Measurements from ENCODE around the gene NUP37.
A peak's percentile ranks its signal among the peaks of the same experiment; 100 is the strongest.
"Not testable (repeated sequence)": the region's sequence is repeated elsewhere in the genome, so short reads cannot be mapped to it uniquely, and the experiment has no call there.

The NUP37 gene

GRCh38 chr12:102089228-102089835 lies 30.6 kb downstream of the NUP37 start:
- not testable (repeated sequence) for DNase-seq

- DNase-seq: no peak
Observed at GRCh38 chr12:102080842-102081241, 39.1 kb downstream of the NUP37 start.

GRCh38 chr12:102072092-102072491 lies 47.8 kb downstream of the NUP37 start:
- not testable (repeated sequence) for DNase-seq

- no peak for DNase-seq
Observed at GRCh38 chr12:102069707-102070106, 50.2 kb downstream of the NUP37 start.

GRCh38 chr12:102067574-102068258 lies 52.2 kb downstream of the NUP37 start:
- DNase-seq: no peak

GRCh38 chr12:102064476-102064875 lies 55.4 kb downstream of the NUP37 start:
- DNase-seq: no peak

GRCh38 chr12:102063069-102063468 lies 56.8 kb downstream of the NUP37 start:
- DNase-seq: no peak

- no peak for DNase-seq
Observed at GRCh38 chr12:102062419-102062806, 57.5 kb downstream of the NUP37 start.

GRCh38 chr12:102061560-102062418 lies 58.1 kb downstream of the NUP37 start, which contains the start of gene WASHC3:
TSS of gene WASHC3 (minus strand) at chr12:102061991. CDS start at chr12:102061962, 29 bp downstream.
- DNase-seq: peak; percentile 96

- DNase-seq: peak; percentile 36
Observed at GRCh38 chr12:102061096-102061559, 58.8 kb downstream of the NUP37 start.

- no peak for DNase-seq
Observed at GRCh38 chr12:102059343-102059742, 60.6 kb downstream of the NUP37 start.

- no peak for DNase-seq
Observed at GRCh38 chr12:102054345-102054744, 65.6 kb downstream of the NUP37 start.

GRCh38 chr12:102053062-102053349 lies 66.9 kb downstream of the NUP37 start:
- DNase-seq: no peak

GRCh38 chr12:102052192-102053061 lies 67.5 kb downstream of the NUP37 start:
- no peak for DNase-seq

- no peak for DNase-seq
Observed at GRCh38 chr12:102051431-102051965, 68.4 kb downstream of the NUP37 start.

- no peak for DNase-seq
Observed at GRCh38 chr12:102050660-102051430, 69.1 kb downstream of the NUP37 start.

GRCh38 chr12:102043928-102044327 lies 76.0 kb downstream of the NUP37 start:
- no peak for DNase-seq

GRCh38 chr12:102033991-102034745 lies 85.7 kb downstream of the NUP37 start:
- no peak for DNase-seq

GRCh38 chr12:102031852-102032251 lies 88.1 kb downstream of the NUP37 start:
- DNase-seq: no peak

- no peak for DNase-seq
Observed at GRCh38 chr12:102029141-102029540, 90.8 kb downstream of the NUP37 start.

GRCh38 chr12:102026728-102027127 lies 93.2 kb downstream of the NUP37 start:
- no peak for DNase-seq
